IMR-90 (cell line): ENCODE data around the gene MPV17L. TPM values are rescaled to one million over a fixed set of nuclear protein-coding genes. Genes with fewer than 3 reads are reported as not detected.

Experiments used
- ATAC-seq: fragments of 200-7000 bp; cut with Tn5 transposase; 2 replicates; pipeline ENCODE4 v1.9.1; 2020; ENCODE audit warnings: low read depth, mild to moderate bottlenecking, moderate library complexity
- BruUV-seq: library from RNA; stranded (reverse); fragments of 400-500 nt; replicated peaks from 2 replicates; lab custom pipeline; 2021; lab: Mats Ljungman, UMichigan
- CTCF ChIA-PET: fragments of 300-600 bp; formaldehyde crosslinking; extraction: SDS; loops from one replicate; lab custom pipeline; 2021; ENCODE audit warnings: antibody characterized with exemption; lab: Yijun Ruan, JAX
- POLR2A ChIA-PET: fragments of 300-600 bp; sonication (Branson Sonifier 250); formaldehyde crosslinking; loops from one replicate; lab custom pipeline; 2022; ENCODE audit warnings: antibody characterized with exemption; ENCODE audit not compliant: unreplicated experiment; lab: Charles Lee
- DNase-seq: peaks from one replicate; pipeline ENCODE4 v3.0.0; 2013
- H2AFZ ChIP-seq: replicated peaks from 2 replicates; pipeline ENCODE3; 2013; ENCODE audit warnings: low read length, mild to moderate bottlenecking; ENCODE audit not compliant: poor library complexity
- H2AK5ac ChIP-seq: 2 replicates; pipeline ENCODE4 v1.6.1; 2013; ENCODE audit warnings: low read depth, low read length, inconsistent platforms
- H2AK9ac ChIP-seq: replicated peaks from 2 replicates; pipeline ENCODE3; 2013; ENCODE audit warnings: mild to moderate bottlenecking, low read depth, low read length, moderate library complexity; ENCODE audit not compliant: poor library complexity
- H2BK120ac ChIP-seq: 2 replicates; pipeline ENCODE4 v1.6.1; 2013; ENCODE audit warnings: low read depth, low read length, inconsistent platforms
- H2BK15ac ChIP-seq: 3 replicates; pipeline ENCODE4 v1.6.1; 2013; ENCODE audit warnings: low read depth, low read length, inconsistent platforms
- H2BK20ac ChIP-seq: 2 replicates; pipeline ENCODE4 v1.6.1; 2013; ENCODE audit warnings: low read depth, mild to moderate bottlenecking, inconsistent platforms, low read length, moderate library complexity
- H2BK5ac ChIP-seq: 2 replicates; pipeline ENCODE4 v1.6.1; 2013; ENCODE audit warnings: mild to moderate bottlenecking, low read depth, low read length, inconsistent platforms; ENCODE audit not compliant: poor library complexity, severe bottlenecking
- H3K14ac ChIP-seq: replicated peaks from 2 replicates; pipeline ENCODE4 v1.6.1; 2013; ENCODE audit warnings: low read depth, low read length, inconsistent platforms
- H3K18ac ChIP-seq: 2 replicates; pipeline ENCODE4 v1.6.1; 2013; ENCODE audit warnings: low read depth, low read length, control low read depth
- H3K23ac ChIP-seq: 2 replicates; pipeline ENCODE4 v1.6.1; 2013; ENCODE audit warnings: low read depth, low read length, inconsistent platforms
- H3K27ac ChIP-seq: 2 replicates; pipeline ENCODE4 v1.5.1; 2013; ENCODE audit warnings: mild to moderate bottlenecking, control low read depth, low read length; ENCODE audit not compliant: insufficient read depth
- H3K27me3 ChIP-seq: 2 replicates; pipeline ENCODE4 v1.6.1; 2013; ENCODE audit warnings: low read length; ENCODE audit not compliant: control insufficient read depth, insufficient read depth
- H3K36me3 ChIP-seq: 2 replicates; pipeline ENCODE4 v1.6.1; 2013; ENCODE audit warnings: low read length, mixed read lengths; ENCODE audit not compliant: control insufficient read depth, insufficient read depth
- H3K4ac ChIP-seq: 2 replicates; pipeline ENCODE4 v1.6.1; 2013; ENCODE audit warnings: low read depth, low read length, inconsistent platforms
- H3K4me1 ChIP-seq: 2 replicates; pipeline ENCODE4 v1.6.1; 2013; ENCODE audit warnings: low read length, mixed read lengths; ENCODE audit not compliant: control insufficient read depth, insufficient read depth
- H3K4me2 ChIP-seq: 2 replicates; pipeline ENCODE4 v1.6.1; 2013; ENCODE audit warnings: low read depth, mild to moderate bottlenecking, control low read depth, low read length, moderate library complexity
- H3K4me3 ChIP-seq: 2 replicates; pipeline ENCODE4 v1.5.1; 2013; ENCODE audit warnings: low read depth, mild to moderate bottlenecking, control low read depth, low read length, moderate library complexity; ENCODE audit not compliant: insufficient read depth
- H3K56ac ChIP-seq: 2 replicates; pipeline ENCODE4 v1.6.1; 2013; ENCODE audit warnings: low read length, inconsistent platforms; ENCODE audit not compliant: insufficient read depth; ENCODE audit errors: extremely low read depth
- H3K79me1 ChIP-seq, 2 experiments: 2 replicates each; pipeline ENCODE4 v1.6.1; 2013; ENCODE audit warnings: low read length in 2 of 2, inconsistent platforms in 1 of 2, low read depth in 1 of 2
- H3K9ac ChIP-seq: 2 replicates; pipeline ENCODE4 v1.6.1; 2013; ENCODE audit warnings: low read depth, low read length, control low read depth
- H3K9me1 ChIP-seq: 2 replicates; pipeline ENCODE4 v1.6.1; 2013; ENCODE audit warnings: low read length, inconsistent platforms; ENCODE audit not compliant: insufficient read depth
- H3K9me3 ChIP-seq: 2 replicates; pipeline ENCODE4 v1.6.1; 2013; ENCODE audit warnings: low read length; ENCODE audit not compliant: control insufficient read depth, insufficient read depth
- H4K20me1 ChIP-seq: 2 replicates; pipeline ENCODE4 v1.6.1; 2013; ENCODE audit warnings: low read length, inconsistent platforms; ENCODE audit not compliant: insufficient read depth
- H4K5ac ChIP-seq: 2 replicates; pipeline ENCODE4 v1.6.1; 2013; ENCODE audit warnings: mild to moderate bottlenecking, low read depth, low read length, control low read depth
- H4K8ac ChIP-seq, 2 experiments: 2 replicates each; pipeline ENCODE4 v1.6.1; 2013; ENCODE audit warnings: low read depth in 2 of 2, low read length in 2 of 2, control low read depth in 1 of 2, inconsistent platforms in 1 of 2
- H4K91ac ChIP-seq: 2 replicates; pipeline ENCODE4 v1.6.1; 2013; ENCODE audit warnings: low read depth, low read length, inconsistent platforms; ENCODE audit not compliant: insufficient read depth
- CEBPB ChIP-seq: IDR thresholded peaks from 2 replicates; pipeline ENCODE4 v1.6.1; 2012; ENCODE audit warnings: low read depth, low read length, improper control_type of control experiment
- CHD1 ChIP-seq: IDR thresholded peaks from 2 replicates; pipeline ENCODE4 v1.6.1; 2012; ENCODE audit warnings: low read depth, low read length, improper control_type of control experiment
- FOS ChIP-seq: fragments of 150-350 bp; IDR thresholded peaks from 2 replicates; pipeline ENCODE4 v1.6.1; 2016; ENCODE audit warnings: low read depth, low read length
- MAFK ChIP-seq: IDR thresholded peaks from 2 replicates; pipeline ENCODE4 v1.6.1; 2012; ENCODE audit warnings: low read depth, low read length, improper control_type of control experiment
- MAZ ChIP-seq: IDR thresholded peaks from 2 replicates; pipeline ENCODE4 v1.6.1; 2012; ENCODE audit warnings: low read depth, mild to moderate bottlenecking, low read length, improper control_type of control experiment, moderate library complexity, borderline replicate concordance
- MXI1 ChIP-seq: IDR thresholded peaks from 2 replicates; pipeline ENCODE4 v1.6.1; 2012; ENCODE audit warnings: low read depth, mild to moderate bottlenecking, low read length, moderate library complexity, borderline replicate concordance
- NFE2L2 ChIP-seq: fragments of 150-350 bp; IDR thresholded peaks from 2 replicates; pipeline ENCODE4 v1.6.1; 2016; ENCODE audit warnings: low read depth, mild to moderate bottlenecking, low read length
- POLR2A ChIP-seq: IDR thresholded peaks from 2 replicates; pipeline ENCODE4 v1.6.1; 2012; ENCODE audit warnings: mild to moderate bottlenecking, low read depth, low read length
- RAD21 ChIP-seq: IDR thresholded peaks from 2 replicates; pipeline ENCODE4 v1.6.1; 2012; ENCODE audit warnings: low read length, improper control_type of control experiment
- RCOR1 ChIP-seq: IDR thresholded peaks from 2 replicates; pipeline ENCODE4 v1.6.1; 2012; ENCODE audit warnings: mild to moderate bottlenecking, low read length, improper control_type of control experiment; ENCODE audit not compliant: insufficient replicate concordance
- SMC3 ChIP-seq: fragments of 150-350 bp; IDR thresholded peaks from 2 replicates; pipeline ENCODE4 v1.6.1; 2016; ENCODE audit warnings: low read depth, mild to moderate bottlenecking, antibody characterized with exemption, low read length, moderate library complexity
- WGBS, 2 experiments: methylation state at CpG; one replicate each; pipeline versions ENCODE4 v1.1.5 to v1.1.7; 2013; ENCODE audit warnings: missing lambda C conversion rate in 2 of 2; ENCODE audit not compliant: insufficient read length in 1 of 2; ENCODE audit errors: extremely low coverage in 2 of 2; 5-methylcytosine and 5-hydroxymethylcytosine counted together
- dilution Hi-C: fragments of 300-500 bp; cut with HindIII; formaldehyde crosslinking; loops from one replicate; pipeline ENCODE4 v1.14.3; 2018; ENCODE audit warnings: low sequenced_read_pairs; ENCODE audit not compliant: unreplicated experiment
- in situ Hi-C: fragments of 300-500 bp; cut with MboI; formaldehyde crosslinking; loops from 3 replicates; pipeline ENCODE4 v1.14.3; 2019; ENCODE audit warnings: low sequenced_read_pairs, inconsistent platforms, mixed read lengths
- intact Hi-C: fragments of 100-400 bp; cut with micrococcal nuclease; formaldehyde crosslinking; loops from 2 replicates; pipeline ENCODE4 v1.10.0; 2022
- polyA plus RNA-seq, 3 experiments: library from polyadenylated mRNA; depleted of rRNA; stranded (reverse); fragments of >200 nt; gene quantifications; 2 replicates each; pipeline ENCODE4 v1.2.3, GENCODE V29; 2012; ENCODE audit warnings: low replicate concordance in 1 of 3
- total RNA-seq: library from RNA; depleted of rRNA; stranded (reverse); fragments of >200 nt; gene quantifications from 2 replicates; pipeline ENCODE4 v1.2.3, GENCODE V29; 2012

MPV17L gene
- total and polyA plus RNA-seq, 2 of the 4 experiments (the other 2 are of a cell fraction) = 0.03 TPM; not detected in 1

GRCh38 chr16:15417197-15417596, 21.6 kb downstream of the MPV17L start:
- intact Hi-C loops (no loop called here), dilution Hi-C loops (no loop called here), in situ Hi-C loops (no loop called here)
- no TSS peak for BruUV-seq
- Histone ChIP-seq H3K4me3 (no peak overlapping the region), H2AK5ac (no peak overlapping the region), H3K9me1 (no peaks in the 10 kb centered on the region), H2BK20ac (no peak overlapping the region), H3K4me1 (peaks cover 2% of the 10 kb centered on the region; the same call in 1 of the 2 replicates), H3K9ac (no peak overlapping the region), H3K27ac (no peak overlapping the region), H3K9me3 (no peaks in the 10 kb centered on the region), H2BK5ac (no peak overlapping the region), H3K27me3 (no peaks in the 10 kb centered on the region; the same call in 1 of the 2 replicates), H3K14ac (no peak overlapping the region), H3K56ac (no peak overlapping the region), H4K20me1 (no peaks in the 10 kb centered on the region), H3K23ac (no peak overlapping the region), H3K4ac (no peak overlapping the region), H2BK120ac (no peak overlapping the region), H3K79me1 (no peaks in the 10 kb centered on the region), H2AFZ (no peak overlapping the region), H3K4me2 (no peak overlapping the region), H4K5ac (no peak overlapping the region), H2BK15ac (no peak overlapping the region), H3K36me3 (no peaks in the 10 kb centered on the region), H4K91ac (no peak overlapping the region), H2AK9ac (no peak overlapping the region), H4K8ac (no peak overlapping the region), H3K18ac (no peak overlapping the region)
- DNase-seq (no peak), ATAC-seq (no peak)
- CTCF ChIA-PET = no interaction called here
- POLR2A ChIA-PET = no interaction called here
- TF ChIP-seq MAZ = no peak
- no peak for TF ChIP-seq SMC3
- TF ChIP-seq FOS = no peak
- no peak for TF ChIP-seq NFE2L2
- TF ChIP-seq POLR2A = no peak
- TF ChIP-seq CHD1 = no peak
- TF ChIP-seq MXI1 = no peak
- TF ChIP-seq CEBPB = no peak
- TF ChIP-seq RCOR1 = no peak
- TF ChIP-seq MAFK = no peak
- no peak for TF ChIP-seq RAD21
- 100% methylated on average over 1 of the region's 2 CpGs; no CpG with 5 or more reads in 1 of the 2 experiments for WGBS, 2 experiments
